Measurements from ENCODE around the gene ETFRF1. TPM values are rescaled to one million over a fixed set of nuclear protein-coding genes. Genes with fewer than 3 reads are reported as not detected.

Gene ETFRF1, protein sequence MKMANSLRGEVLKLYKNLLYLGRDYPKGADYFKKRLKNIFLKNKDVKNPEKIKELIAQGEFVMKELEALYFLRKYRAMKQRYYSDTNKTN
- 10 to 100 TPM; 10.5 to 13.7 TPM for total RNA-seq

DNA sequence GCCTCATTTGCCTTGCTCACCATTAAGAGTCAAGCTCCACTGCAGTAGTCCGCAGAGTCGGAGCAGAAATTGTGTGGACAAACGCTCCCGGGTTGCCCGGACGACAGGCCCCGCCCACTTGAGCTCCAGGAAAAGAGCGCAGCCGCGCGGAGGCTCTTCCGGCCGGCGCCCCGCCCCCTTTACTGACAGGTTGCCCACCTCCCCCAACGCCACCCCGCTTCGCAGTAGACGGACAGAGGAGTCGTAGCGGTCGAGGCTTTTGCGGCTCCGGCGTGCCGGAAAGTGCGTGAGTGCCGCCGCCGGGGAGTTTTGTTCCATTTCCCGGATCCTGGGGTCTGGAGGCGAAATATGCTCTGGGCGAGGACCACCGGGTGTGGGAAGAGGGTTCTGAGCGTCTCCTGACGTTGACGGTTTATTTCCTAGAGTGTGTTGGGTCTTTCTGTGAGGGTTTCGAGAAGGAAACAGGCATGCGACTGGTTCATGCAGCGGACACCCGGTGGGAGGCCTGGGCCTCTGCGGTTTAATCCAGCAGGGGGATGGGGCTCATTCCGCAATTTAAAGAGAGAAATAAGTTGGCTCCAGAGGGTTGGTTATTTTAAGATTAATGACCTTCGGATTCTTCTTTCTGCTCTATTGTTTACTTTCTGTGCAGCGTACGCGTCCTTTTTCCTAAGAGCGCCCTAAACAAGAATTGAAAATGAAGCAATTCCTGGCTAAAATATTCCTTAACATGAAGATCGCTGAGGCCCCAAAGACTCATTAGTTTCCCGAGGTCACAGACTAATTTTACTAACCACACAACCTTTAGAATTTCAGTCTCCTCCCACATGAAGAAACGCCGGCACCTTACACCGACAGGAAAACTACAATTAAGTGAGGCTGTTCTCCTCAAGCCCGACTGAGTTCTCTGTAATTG lies at the start of gene ETFRF1, which contains the start of gene DNAI7:
Gene ETFRF1, plus strand, starts transcription at position 182 of the 916 bp plus-strand sequence. CDS start 8,720 bp downstream, outside the sequence.
Gene DNAI7, minus strand, starts transcription at position 105 of the 916 bp plus-strand sequence. Its CDS starts 82 bp downstream, at position 23.
- H3K27me3 ChIP-seq, result no peaks in the 10 kb centered on the region
- no peaks in the 10 kb centered on the region for H3K9me3 ChIP-seq
- no peaks in the 10 kb centered on the region for H3K4me1 ChIP-seq
- H3K4me3 ChIP-seq, result peak within 1 kb of the TSS; percentile 68
- H3K36me3 ChIP-seq, result no peaks in the 10 kb centered on the region
- peak within 1 kb of the TSS; percentile 88 for H3K27ac ChIP-seq
- peak; percentile 99 for DNase-seq
- intact Hi-C loops (cut with DNase I), result no loop called here
- H3K9ac ChIP-seq (ENCODE audit: low read depth in 2 of 2, low read length in 2 of 2), result peak within 1 kb of the TSS; percentile 87 to 90
- TF ChIP-seq, protein P1, sequence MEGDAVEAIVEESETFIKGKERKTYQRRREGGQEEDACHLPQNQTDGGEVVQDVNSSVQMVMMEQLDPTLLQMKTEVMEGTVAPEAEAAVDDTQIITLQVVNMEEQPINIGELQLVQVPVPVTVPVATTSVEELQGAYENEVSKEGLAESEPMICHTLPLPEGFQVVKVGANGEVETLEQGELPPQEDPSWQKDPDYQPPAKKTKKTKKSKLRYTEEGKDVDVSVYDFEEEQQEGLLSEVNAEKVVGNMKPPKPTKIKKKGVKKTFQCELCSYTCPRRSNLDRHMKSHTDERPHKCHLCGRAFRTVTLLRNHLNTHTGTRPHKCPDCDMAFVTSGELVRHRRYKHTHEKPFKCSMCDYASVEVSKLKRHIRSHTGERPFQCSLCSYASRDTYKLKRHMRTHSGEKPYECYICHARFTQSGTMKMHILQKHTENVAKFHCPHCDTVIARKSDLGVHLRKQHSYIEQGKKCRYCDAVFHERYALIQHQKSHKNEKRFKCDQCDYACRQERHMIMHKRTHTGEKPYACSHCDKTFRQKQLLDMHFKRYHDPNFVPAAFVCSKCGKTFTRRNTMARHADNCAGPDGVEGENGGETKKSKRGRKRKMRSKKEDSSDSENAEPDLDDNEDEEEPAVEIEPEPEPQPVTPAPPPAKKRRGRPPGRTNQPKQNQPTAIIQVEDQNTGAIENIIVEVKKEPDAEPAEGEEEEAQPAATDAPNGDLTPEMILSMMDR (IDR thresholded peaks at IDR 0.05), result no peak

DNA sequence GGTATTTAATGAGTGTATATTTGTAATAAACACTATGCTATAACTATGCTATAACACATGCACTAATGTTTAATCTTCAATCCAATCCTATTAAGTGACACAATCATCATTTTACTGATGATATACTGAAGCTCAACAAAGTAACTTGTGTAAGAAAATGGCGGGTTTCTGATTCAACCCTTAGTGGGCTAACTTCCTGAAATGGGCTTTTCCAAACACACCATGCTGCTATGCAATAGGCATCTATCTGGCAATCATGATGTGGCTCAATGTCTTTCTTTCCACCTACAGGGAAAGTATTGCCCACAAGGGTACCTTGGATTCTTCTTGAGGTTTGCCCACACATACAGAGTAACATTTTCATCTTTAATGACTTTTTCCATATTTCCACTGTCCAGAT lies 48.4 kb upstream of the ETFRF1 start:
- Histone ChIP-seq H3K27ac (no peak overlapping the region), H3K4me1 (no peaks in the 10 kb centered on the region), H3K36me3 (no peaks in the 10 kb centered on the region), H3K4me3 (no peak overlapping the region), H3K27me3 (no peaks in the 10 kb centered on the region), H3K9me3 (no peaks in the 10 kb centered on the region), H3K9ac (ENCODE audit: low read depth in 2 of 2, low read length in 2 of 2) (no peak overlapping the region)
- intact Hi-C loops (cut with DNase I), result no loop called here
- TF ChIP-seq, protein P1 (IDR thresholded peaks at IDR 0.05), result no peak
- no peak for DNase-seq

DNA sequence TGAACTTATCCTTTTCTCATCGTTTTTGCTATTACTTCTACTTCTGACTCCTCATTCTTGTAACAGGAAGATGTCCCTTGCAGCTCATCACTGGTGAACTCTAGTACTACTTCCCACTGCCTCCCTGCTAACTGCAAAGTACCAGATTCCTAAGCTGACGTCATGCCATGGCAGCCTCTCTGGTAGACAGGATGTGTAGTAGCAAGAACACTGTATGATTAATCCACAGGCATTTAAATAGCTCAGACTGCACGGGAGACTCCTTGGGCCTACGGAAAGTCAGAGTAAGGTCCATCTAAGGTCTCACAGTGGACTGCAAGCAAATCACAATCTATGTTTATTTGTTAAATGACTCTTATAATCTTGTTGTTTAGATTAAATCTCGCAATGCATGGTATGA lies 43.6 kb upstream of the ETFRF1 start:
- H3K36me3 ChIP-seq, result no peaks in the 10 kb centered on the region
- H3K9ac ChIP-seq (ENCODE audit: low read depth in 2 of 2, low read length in 2 of 2), result no peak overlapping the region
- intact Hi-C loops (cut with DNase I), result no loop called here
- TF ChIP-seq, protein P1 (IDR thresholded peaks at IDR 0.05), result no peak
- no peak overlapping the region for H3K27ac ChIP-seq
- peak; percentile 22 for DNase-seq
- H3K4me3 ChIP-seq, result no peak overlapping the region
- H3K9me3 ChIP-seq, result no peaks in the 10 kb centered on the region
- no peaks in the 10 kb centered on the region for H3K27me3 ChIP-seq
- no peaks in the 10 kb centered on the region for H3K4me1 ChIP-seq

DNA sequence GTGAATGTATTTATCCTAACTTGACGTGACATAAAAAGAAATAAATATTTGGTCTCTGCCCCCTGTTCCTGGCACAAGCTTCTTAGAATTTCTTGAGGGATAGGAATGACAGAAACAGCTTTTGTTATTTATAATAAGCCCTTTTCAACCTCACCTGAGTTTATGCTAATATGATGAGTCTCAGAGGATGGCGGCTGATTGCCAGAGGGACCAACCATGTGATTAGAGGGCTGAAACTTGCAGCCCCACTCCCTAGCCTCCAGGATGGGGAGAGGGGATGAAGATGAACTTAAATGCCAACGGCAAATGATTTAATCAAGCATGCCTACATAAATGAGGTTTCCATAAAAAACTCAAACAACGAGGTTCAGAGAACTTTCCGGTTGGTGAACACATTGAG lies 43.0 kb upstream of the ETFRF1 start:
- no peak for DNase-seq
- Histone ChIP-seq H3K9me3 (no peaks in the 10 kb centered on the region), H3K27me3 (no peaks in the 10 kb centered on the region), H3K9ac (ENCODE audit: low read depth in 2 of 2, low read length in 2 of 2) (no peak overlapping the region), H3K4me1 (no peaks in the 10 kb centered on the region), H3K27ac (no peak overlapping the region), H3K4me3 (no peak overlapping the region), H3K36me3 (no peaks in the 10 kb centered on the region)
- intact Hi-C loops (cut with DNase I), result no loop called here
- TF ChIP-seq, protein P1 (IDR thresholded peaks at IDR 0.05), result no peak

DNA sequence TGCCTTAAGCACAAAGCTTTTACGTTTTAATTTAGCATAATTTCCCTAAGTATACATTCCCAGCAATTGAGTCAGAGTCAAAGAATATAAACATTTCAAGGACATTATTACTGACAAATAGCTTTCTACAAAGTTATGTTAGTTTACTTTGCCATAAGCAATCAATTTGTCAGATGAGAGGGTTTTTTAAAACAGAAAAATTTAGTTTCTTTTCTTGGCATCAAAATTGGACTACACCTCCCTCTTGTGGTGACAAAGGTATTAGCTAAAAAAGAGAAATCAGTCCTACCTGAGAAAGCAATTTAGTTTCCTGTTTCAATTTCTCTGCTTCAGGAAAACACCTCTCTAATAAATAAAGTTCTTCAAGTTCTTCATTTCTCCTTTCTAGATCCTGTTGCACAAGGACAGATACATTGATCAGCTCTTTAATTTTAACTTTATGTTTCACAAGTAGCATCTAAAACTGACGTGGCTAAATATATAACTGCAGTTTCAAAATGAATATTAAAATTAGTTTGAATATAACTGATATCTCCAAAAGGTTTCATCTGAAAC lies 39.9 kb upstream of the ETFRF1 start:
- TF ChIP-seq, protein P1 (IDR thresholded peaks at IDR 0.05), result peak; percentile 49
- intact Hi-C loops (cut with DNase I), result no loop called here
- H3K27ac ChIP-seq, result no peak overlapping the region

More for the DNA sequence above, 39.9 kb upstream of the ETFRF1 start:
- Histone ChIP-seq H3K4me3 (no peak overlapping the region), H3K4me1 (no peaks in the 10 kb centered on the region), H3K27me3 (no peaks in the 10 kb centered on the region), H3K9me3 (no peaks in the 10 kb centered on the region), H3K36me3 (no peaks in the 10 kb centered on the region), H3K9ac (ENCODE audit: low read depth in 2 of 2, low read length in 2 of 2) (no peak overlapping the region)
- DNase-seq, result no peak

Data from colonic mucosa (tissue), 4 donors.